Fibroblast of villous mesenchyme (primary cell): ENCODE measurements around the gene RASA3. TPM values are rescaled to one million over a fixed set of nuclear protein-coding genes. Genes with fewer than 3 reads are reported as not detected.

ENCODE experiments used
- DNase-seq: peaks from one replicate; pipeline ENCODE4 v3.0.0-alpha.2; 2010; ENCODE audit warnings: low read depth
- H3K4me3 ChIP-seq: 2 replicates; pipeline ENCODE4 v1.5.1; 2011; ENCODE audit warnings: low read depth, mild to moderate bottlenecking, low read length
- total RNA-seq: library from RNA; depleted of rRNA; stranded (reverse); fragments of >200 nt; gene quantifications from 2 replicates; pipeline ENCODE4 v1.2.3, GENCODE V29; 2012
- TF ChIP-seq, protein P1 (sequence below): IDR thresholded peaks from 2 replicates; pipeline ENCODE4 v1.5.1; 2012; ENCODE audit warnings: low read depth, mild to moderate bottlenecking, low read length; ENCODE audit not compliant: insufficient read depth

The RASA3 gene
- total RNA-seq, 1 donor = 34.1 TPM

- DNase-seq = no peak
- TF ChIP-seq, protein P1, sequence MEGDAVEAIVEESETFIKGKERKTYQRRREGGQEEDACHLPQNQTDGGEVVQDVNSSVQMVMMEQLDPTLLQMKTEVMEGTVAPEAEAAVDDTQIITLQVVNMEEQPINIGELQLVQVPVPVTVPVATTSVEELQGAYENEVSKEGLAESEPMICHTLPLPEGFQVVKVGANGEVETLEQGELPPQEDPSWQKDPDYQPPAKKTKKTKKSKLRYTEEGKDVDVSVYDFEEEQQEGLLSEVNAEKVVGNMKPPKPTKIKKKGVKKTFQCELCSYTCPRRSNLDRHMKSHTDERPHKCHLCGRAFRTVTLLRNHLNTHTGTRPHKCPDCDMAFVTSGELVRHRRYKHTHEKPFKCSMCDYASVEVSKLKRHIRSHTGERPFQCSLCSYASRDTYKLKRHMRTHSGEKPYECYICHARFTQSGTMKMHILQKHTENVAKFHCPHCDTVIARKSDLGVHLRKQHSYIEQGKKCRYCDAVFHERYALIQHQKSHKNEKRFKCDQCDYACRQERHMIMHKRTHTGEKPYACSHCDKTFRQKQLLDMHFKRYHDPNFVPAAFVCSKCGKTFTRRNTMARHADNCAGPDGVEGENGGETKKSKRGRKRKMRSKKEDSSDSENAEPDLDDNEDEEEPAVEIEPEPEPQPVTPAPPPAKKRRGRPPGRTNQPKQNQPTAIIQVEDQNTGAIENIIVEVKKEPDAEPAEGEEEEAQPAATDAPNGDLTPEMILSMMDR = no peak
- no peak overlapping the region for H3K4me3 ChIP-seq
Observed at GRCh38 chr13:114041493-114041892, 90.9 kb downstream of the RASA3 start.

GRCh38 chr13:114039471-114040141, 92.8 kb downstream of the RASA3 start:
- TF ChIP-seq, protein P1 = no peak
- H3K4me3 ChIP-seq = no peak overlapping the region
- no peak for DNase-seq

DNA sequence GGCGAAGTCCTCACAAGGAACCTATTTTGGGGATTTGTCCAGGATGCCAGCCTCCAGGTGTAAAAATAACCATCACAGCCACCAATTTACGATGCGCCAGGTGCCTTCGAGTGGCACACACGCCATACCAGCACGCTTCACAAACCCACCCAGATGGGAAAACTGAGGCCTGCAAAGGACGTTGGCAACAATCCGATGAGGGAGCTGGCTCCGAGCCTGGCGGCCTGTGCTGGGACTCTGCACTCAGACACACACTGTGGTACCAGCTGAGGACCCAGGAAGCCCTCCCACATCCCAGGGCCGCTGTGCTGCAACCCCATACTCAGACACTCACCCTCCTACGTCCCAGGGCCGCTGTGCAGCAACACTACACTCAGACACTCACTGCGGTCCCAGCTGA, 93.5 kb downstream of the RASA3 start:
- TF ChIP-seq, protein P1 = no peak
- DNase-seq = no peak
- no peak overlapping the region for H3K4me3 ChIP-seq

DNA sequence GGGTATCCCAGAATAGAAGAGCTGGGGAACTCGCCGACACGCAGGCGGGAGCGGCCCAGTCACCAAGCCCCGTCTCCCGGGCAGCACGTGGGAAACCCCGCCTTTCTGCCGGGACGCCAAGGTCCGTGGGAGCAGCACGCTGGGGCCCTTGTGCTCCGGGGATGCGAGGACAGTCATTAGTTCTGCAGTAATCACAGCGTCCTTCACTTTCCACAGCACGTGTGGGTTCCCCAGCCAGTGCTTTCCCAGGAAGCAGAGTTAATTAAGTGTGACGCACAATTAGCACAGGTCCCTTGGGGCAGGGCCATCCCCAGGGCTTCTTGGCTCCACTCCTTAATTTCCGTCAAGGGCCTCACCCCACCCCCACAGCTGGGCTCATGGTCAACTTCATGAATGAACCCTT, 94.2 kb downstream of the RASA3 start:
- TF ChIP-seq, protein P1 = no peak
- H3K4me3 ChIP-seq = no peak overlapping the region
- peak; percentile 51 for DNase-seq

GRCh38 chr13:114037674-114038073, 94.7 kb downstream of the RASA3 start:
- TF ChIP-seq, protein P1 = no peak
- no peak for DNase-seq
- H3K4me3 ChIP-seq = no peak overlapping the region

DNA sequence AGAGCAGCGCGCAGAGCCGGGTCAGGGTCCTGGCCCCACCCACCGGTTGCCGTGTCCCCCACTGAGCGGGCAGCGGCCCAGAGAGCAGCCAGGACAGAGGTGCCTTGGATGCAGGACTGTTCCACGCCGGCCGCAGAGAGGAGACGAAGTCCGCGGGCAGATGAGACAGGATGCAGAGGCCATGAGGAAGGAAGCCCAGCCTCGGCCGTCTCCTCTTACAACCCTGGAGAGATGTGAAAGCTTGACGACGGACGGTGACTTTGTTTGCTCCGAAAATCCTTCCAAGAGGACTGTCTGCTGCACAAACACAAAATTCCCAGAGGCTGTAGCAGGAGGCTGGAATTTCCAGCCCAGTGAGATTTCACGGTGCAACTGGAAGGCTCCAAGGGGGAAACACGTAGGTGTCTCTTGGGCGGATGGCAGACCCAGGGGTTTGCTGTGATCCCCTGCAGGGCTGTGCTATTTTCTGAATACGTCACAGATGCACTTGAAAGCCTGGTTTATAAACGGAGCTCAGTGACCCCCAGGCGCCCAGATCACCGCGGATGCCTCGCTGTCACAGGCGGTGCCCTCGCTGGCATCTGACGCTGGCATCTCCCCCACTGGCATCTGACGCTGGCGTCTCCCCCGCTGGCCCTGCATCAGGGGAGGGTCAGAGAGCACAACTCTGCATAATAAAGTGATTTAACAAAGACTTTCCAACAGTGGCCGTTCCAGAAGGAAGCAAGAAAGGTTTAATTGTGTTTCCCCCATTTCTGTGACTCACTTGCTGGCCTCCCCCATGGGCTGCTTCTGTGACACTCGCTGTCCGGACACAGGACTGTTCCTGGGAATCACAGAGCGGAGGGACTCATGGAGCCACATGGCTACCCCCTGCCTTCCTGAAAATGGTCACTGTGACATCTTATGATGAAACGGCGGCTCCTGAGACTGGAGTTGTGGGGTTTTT, 96.6 kb downstream of the RASA3 start:
- H3K4me3 ChIP-seq = no peak overlapping the region
- peak; percentile 39 for DNase-seq
- TF ChIP-seq, protein P1 = no peak
